Progenitor cell of endocrine pancreas (in vitro differentiated cells): ENCODE results near the gene RPP14. TPM values are rescaled to one million over a fixed set of nuclear protein-coding genes. Genes with fewer than 3 reads are reported as not detected.
"Not testable (repeated sequence)": the region's sequence is repeated elsewhere in the genome, so short reads cannot be mapped to it uniquely, and the experiment has no call there.

Source experiments
- DNase-seq: peaks from one replicate; pipeline ENCODE4 v3.0.0; 2021; ENCODE audit warnings: low spot score; ENCODE audit not compliant: unreplicated experiment
- H3K27ac Mint-ChIP-seq: 2 replicates; pipeline ENCODE4 v1.8.0; 2021; ENCODE audit warnings: mild to moderate bottlenecking, moderate library complexity, mixed read lengths
- H3K27me3 Mint-ChIP-seq: 2 replicates; pipeline ENCODE4 v1.8.0; 2021; ENCODE audit warnings: mixed read lengths
- H3K36me3 Mint-ChIP-seq: 2 replicates; pipeline ENCODE4 v1.8.0; 2022; ENCODE audit warnings: mixed read lengths; ENCODE audit not compliant: insufficient read depth
- H3K4me1 Mint-ChIP-seq: 2 replicates; pipeline ENCODE4 v1.8.0; 2021; ENCODE audit warnings: low read depth, mixed read lengths
- H3K4me3 Mint-ChIP-seq: 2 replicates; pipeline ENCODE4 v1.8.0; 2021; ENCODE audit warnings: low read depth, mild to moderate bottlenecking, moderate library complexity, mixed read lengths
- H3K9me3 Mint-ChIP-seq: 2 replicates; pipeline ENCODE4 v1.8.0; 2021; ENCODE audit warnings: low read depth, mixed read lengths
- CTCF ChIP-seq: fragments of 200-600 bp; sonication (generic); IDR thresholded peaks from one replicate; pipeline ENCODE4 v1.5.0; 2021; ENCODE audit warnings: antibody characterized with exemption, mild to moderate bottlenecking; ENCODE audit not compliant: unreplicated experiment
- total RNA-seq: library from RNA; stranded (reverse); gene quantifications from 2 replicates; pipeline ENCODE4 v1.2.1, GENCODE V29; 2021

Gene RPP14
- total RNA-seq, 1 donor from 2014 or later: 26.0 TPM

GRCh38 chr3:58261954-58262666 lies 43.9 kb upstream of the RPP14 start:
- Mint-ChIP-seq H3K4me1 (no peaks in the 10 kb centered on the region), H3K27me3 (no peaks in the 10 kb centered on the region), H3K27ac (no peak overlapping the region), H3K36me3 (no peaks in the 10 kb centered on the region), H3K9me3 (no peaks in the 10 kb centered on the region), H3K4me3 (no peak overlapping the region)
- no peak for TF ChIP-seq CTCF
- DNase-seq: no peak

GRCh38 chr3:58266577-58266976 lies 39.5 kb upstream of the RPP14 start:
- no peak overlapping the region for H3K4me3 Mint-ChIP-seq
- no peak for DNase-seq
- no peak for TF ChIP-seq CTCF
- peaks cover 1% of the 10 kb centered on the region for H3K36me3 Mint-ChIP-seq
- H3K4me1 Mint-ChIP-seq: no peaks in the 10 kb centered on the region
- no peak overlapping the region for H3K27ac Mint-ChIP-seq
- H3K27me3 Mint-ChIP-seq: no peaks in the 10 kb centered on the region
- H3K9me3 Mint-ChIP-seq: no peaks in the 10 kb centered on the region

GRCh38 chr3:58267543-58267942 lies 38.5 kb upstream of the RPP14 start:
- not testable (repeated sequence) for H3K4me3 Mint-ChIP-seq, H3K27ac Mint-ChIP-seq, H3K27me3 Mint-ChIP-seq, H3K36me3 Mint-ChIP-seq, DNase-seq, H3K4me1 Mint-ChIP-seq, H3K9me3 Mint-ChIP-seq

- TF ChIP-seq CTCF: no peak
- H3K27ac Mint-ChIP-seq: no peak overlapping the region
- no peaks in the 10 kb centered on the region for H3K9me3 Mint-ChIP-seq
- no peak for DNase-seq
- H3K27me3 Mint-ChIP-seq: no peaks in the 10 kb centered on the region
- no peak overlapping the region for H3K4me3 Mint-ChIP-seq
- H3K36me3 Mint-ChIP-seq: peaks cover 9% of the 10 kb centered on the region
- H3K4me1 Mint-ChIP-seq: no peaks in the 10 kb centered on the region
Observed at GRCh38 chr3:58269356-58269755, 36.7 kb upstream of the RPP14 start.

GRCh38 chr3:58270485-58270884 lies 35.6 kb upstream of the RPP14 start:
- TF ChIP-seq CTCF: no peak
- H3K27ac Mint-ChIP-seq: no peak overlapping the region
- no peak for DNase-seq
- H3K36me3 Mint-ChIP-seq: peaks cover 11% of the 10 kb centered on the region
- no peaks in the 10 kb centered on the region for H3K27me3 Mint-ChIP-seq
- no peaks in the 10 kb centered on the region for H3K9me3 Mint-ChIP-seq
- no peak overlapping the region for H3K4me3 Mint-ChIP-seq
- no peaks in the 10 kb centered on the region for H3K4me1 Mint-ChIP-seq

- no peaks in the 10 kb centered on the region for H3K4me1 Mint-ChIP-seq
- H3K27me3 Mint-ChIP-seq: no peaks in the 10 kb centered on the region
- H3K36me3 Mint-ChIP-seq: peaks cover 17% of the 10 kb centered on the region
- no peak for DNase-seq
- no peak overlapping the region for H3K4me3 Mint-ChIP-seq
- TF ChIP-seq CTCF: no peak
- H3K27ac Mint-ChIP-seq: no peak overlapping the region
- H3K9me3 Mint-ChIP-seq: no peaks in the 10 kb centered on the region
Observed at GRCh38 chr3:58271901-58272501, 34.0 kb upstream of the RPP14 start.
